Activated T-helper 17 cell treated with anti-CD3 and anti-CD28 coated beads, Interleukin-2, amount 50 U/mL, for 72 hours (primary cell): ENCODE measurements around the gene PLSCR1. TPM values are rescaled to one million over a fixed set of nuclear protein-coding genes. Genes with fewer than 3 reads are reported as not detected.
"Not testable (repeated sequence)": the region's sequence is repeated elsewhere in the genome, so short reads cannot be mapped to it uniquely, and the experiment has no call there.

Experiments used
- ATAC-seq: fragments of 150-1000 bp; cut with Tn5 transposase; replicated peaks from 2 replicates; pipeline ENCODE4 v1.10.0; 2021; ENCODE audit warnings: mild to moderate bottlenecking, moderate library complexity
- H3K27ac Mint-ChIP-seq: one replicate; pipeline ENCODE4 v1.8.0; 2022; ENCODE audit warnings: mixed read lengths
- H3K27me3 Mint-ChIP-seq: one replicate; pipeline ENCODE4 v1.8.0; 2022; ENCODE audit warnings: mixed read lengths
- H3K36me3 Mint-ChIP-seq: one replicate; pipeline ENCODE4 v1.8.0; 2022; ENCODE audit warnings: low read depth, mild to moderate bottlenecking, mixed read lengths
- H3K4me1 Mint-ChIP-seq: one replicate; pipeline ENCODE4 v1.8.0; 2022; ENCODE audit warnings: mixed read lengths
- H3K4me3 Mint-ChIP-seq: one replicate; pipeline ENCODE4 v1.8.0; 2022; ENCODE audit warnings: mild to moderate bottlenecking, mixed read lengths
- H3K9me3 Mint-ChIP-seq: one replicate; pipeline ENCODE4 v1.8.0; 2022; ENCODE audit warnings: mixed read lengths
- total RNA-seq, 2 donors: library from RNA; stranded (reverse); gene quantifications; one replicate each; pipeline ENCODE4 v1.2.3, GENCODE V29; 2022

The PLSCR1 gene
- total RNA-seq, 2 donors from 2014 or later: 22.6 to 48.0 TPM

- no peak overlapping the region for H3K27ac Mint-ChIP-seq
- H3K9me3 Mint-ChIP-seq: no peaks in the 10 kb centered on the region
- H3K4me1 Mint-ChIP-seq: peaks cover 32% of the 10 kb centered on the region
- H3K36me3 Mint-ChIP-seq: peaks cover 13% of the 10 kb centered on the region
- ATAC-seq: no peak
- H3K4me3 Mint-ChIP-seq: peak overlapping the region; percentile 96
- no peaks in the 10 kb centered on the region for H3K27me3 Mint-ChIP-seq
Measured at GRCh38 chr3:146540236-146540635, 4.2 kb downstream of the PLSCR1 start.

DNA sequence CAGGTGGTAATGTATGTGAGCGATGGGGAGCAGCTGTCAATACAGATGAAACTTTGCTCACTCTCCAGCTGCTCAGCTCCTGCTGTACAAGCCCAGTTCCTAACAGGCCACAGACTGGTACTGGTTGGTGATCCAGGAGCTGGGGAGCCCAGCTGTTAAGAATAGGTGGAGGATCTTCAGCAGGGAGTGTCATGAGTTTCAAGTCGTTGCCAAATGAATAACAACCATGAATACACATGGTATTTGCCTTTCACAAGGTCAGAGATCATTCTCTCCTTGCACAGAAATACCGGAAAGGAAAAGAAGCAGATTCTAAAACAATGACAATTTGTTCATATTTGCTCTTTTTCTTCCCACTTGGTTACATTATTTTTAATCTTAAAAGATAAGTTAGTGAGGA, 5.1 kb downstream of the PLSCR1 start:
- ATAC-seq: no peak
- no peak overlapping the region for H3K4me3 Mint-ChIP-seq
- no peak overlapping the region for H3K27ac Mint-ChIP-seq

GRCh38 chr3:146537603-146538002, 6.8 kb downstream of the PLSCR1 start:
- no peaks in the 10 kb centered on the region for H3K9me3 Mint-ChIP-seq
- H3K27ac Mint-ChIP-seq: no peak overlapping the region
- H3K4me3 Mint-ChIP-seq: no peak overlapping the region
- H3K27me3 Mint-ChIP-seq: no peaks in the 10 kb centered on the region
- no peak for ATAC-seq
- peaks cover 29% of the 10 kb centered on the region for H3K4me1 Mint-ChIP-seq
- H3K36me3 Mint-ChIP-seq: peaks cover 33% of the 10 kb centered on the region

More for the DNA sequence above, 5.1 kb downstream of the PLSCR1 start:
- Mint-ChIP-seq H3K36me3 (peaks cover 19% of the 10 kb centered on the region), H3K4me1 (peaks cover 36% of the 10 kb centered on the region), H3K27me3 (no peaks in the 10 kb centered on the region), H3K9me3 (no peaks in the 10 kb centered on the region)

GRCh38 chr3:146536681-146537080, 7.7 kb downstream of the PLSCR1 start:
- peaks cover 33% of the 10 kb centered on the region for H3K36me3 Mint-ChIP-seq

DNA sequence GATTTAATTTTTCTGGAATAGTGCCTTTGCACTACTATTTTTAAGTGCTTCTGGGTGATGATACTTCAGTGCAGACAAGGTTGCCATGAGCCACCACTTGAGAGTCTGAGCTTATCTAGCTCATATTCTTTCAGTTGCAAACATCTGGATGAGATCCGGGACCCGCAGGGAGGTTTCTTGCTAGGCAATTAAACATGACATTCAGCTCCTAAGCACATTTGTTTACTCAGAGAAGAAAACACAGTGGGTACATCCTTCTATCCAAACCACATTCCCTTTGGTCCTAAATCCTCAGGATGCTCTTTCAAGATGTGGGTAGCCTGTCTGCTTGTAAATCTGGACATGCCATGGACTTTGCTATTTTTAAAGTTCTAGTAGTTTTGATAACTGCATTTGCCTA, 12.0 kb downstream of the PLSCR1 start:
- Mint-ChIP-seq H3K27me3 (no peaks in the 10 kb centered on the region), H3K36me3 (peaks cover 56% of the 10 kb centered on the region), H3K27ac (no peak overlapping the region), H3K4me1 (peaks cover 8% of the 10 kb centered on the region), H3K4me3 (no peak overlapping the region), H3K9me3 (no peaks in the 10 kb centered on the region)
- no peak for ATAC-seq

More at GRCh38 chr3:146536681-146537080, 7.7 kb downstream of the PLSCR1 start:
- H3K4me3 Mint-ChIP-seq: no peak overlapping the region
- peaks cover 20% of the 10 kb centered on the region for H3K4me1 Mint-ChIP-seq
- H3K27ac Mint-ChIP-seq: no peak overlapping the region
- no peaks in the 10 kb centered on the region for H3K9me3 Mint-ChIP-seq
- no peak for ATAC-seq
- no peaks in the 10 kb centered on the region for H3K27me3 Mint-ChIP-seq

- ATAC-seq: no peak
- no peaks in the 10 kb centered on the region for H3K27me3 Mint-ChIP-seq
- H3K27ac Mint-ChIP-seq: no peak overlapping the region
- peaks cover 62% of the 10 kb centered on the region for H3K36me3 Mint-ChIP-seq
- H3K4me1 Mint-ChIP-seq: peaks cover 4% of the 10 kb centered on the region
- no peak overlapping the region for H3K4me3 Mint-ChIP-seq
- H3K9me3 Mint-ChIP-seq: no peaks in the 10 kb centered on the region
Measured at GRCh38 chr3:146530609-146531008, 13.8 kb downstream of the PLSCR1 start.

DNA sequence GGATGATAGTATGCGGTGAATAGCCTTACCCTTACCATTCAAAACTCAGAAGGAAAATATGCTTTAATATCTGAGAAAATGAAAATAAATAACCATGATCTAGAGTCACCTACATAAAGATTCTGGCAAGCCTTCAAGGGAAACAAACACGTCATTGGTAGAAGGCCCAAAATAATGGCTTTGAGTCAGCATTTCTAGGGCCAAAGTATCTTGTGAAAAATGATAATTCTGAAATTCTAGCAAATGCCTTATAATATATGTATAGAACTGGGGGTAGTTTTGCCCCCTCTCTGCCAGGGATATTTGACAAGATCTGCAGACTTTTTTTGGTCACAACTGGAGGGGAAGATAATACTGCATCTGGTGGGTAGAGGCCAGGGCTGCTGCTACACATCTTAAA, 15.4 kb downstream of the PLSCR1 start:
- Mint-ChIP-seq H3K9me3 (no peaks in the 10 kb centered on the region), H3K27me3 (no peaks in the 10 kb centered on the region), H3K36me3 (peaks cover 59% of the 10 kb centered on the region), H3K4me3 (no peak overlapping the region), H3K27ac (no peak overlapping the region), H3K4me1 (no peaks in the 10 kb centered on the region)
- ATAC-seq: no peak

DNA sequence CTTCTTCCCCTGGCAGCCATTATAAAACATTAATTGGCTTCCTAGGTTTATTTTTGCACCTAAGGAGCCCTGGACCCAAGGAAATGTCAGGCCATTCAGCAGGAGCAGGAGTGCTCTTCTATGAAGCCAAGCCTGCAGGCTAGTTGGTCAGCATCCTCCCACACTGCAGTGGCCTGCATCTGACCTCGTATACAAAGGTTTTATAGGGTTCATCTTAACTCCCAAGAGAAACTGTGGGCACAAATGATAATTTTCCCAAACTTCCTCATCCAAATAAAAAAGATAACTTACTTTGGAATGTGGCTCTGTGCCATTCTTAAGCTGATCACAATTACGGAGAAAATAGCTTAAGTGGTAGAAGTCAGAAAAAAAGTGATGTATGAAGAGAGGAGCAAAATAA, 19.4 kb downstream of the PLSCR1 start:
- Mint-ChIP-seq H3K9me3 (no peaks in the 10 kb centered on the region), H3K4me1 (no peaks in the 10 kb centered on the region), H3K4me3 (no peak overlapping the region), H3K36me3 (peaks cover 67% of the 10 kb centered on the region), H3K27me3 (no peaks in the 10 kb centered on the region), H3K27ac (no peak overlapping the region)
- no peak for ATAC-seq

DNA sequence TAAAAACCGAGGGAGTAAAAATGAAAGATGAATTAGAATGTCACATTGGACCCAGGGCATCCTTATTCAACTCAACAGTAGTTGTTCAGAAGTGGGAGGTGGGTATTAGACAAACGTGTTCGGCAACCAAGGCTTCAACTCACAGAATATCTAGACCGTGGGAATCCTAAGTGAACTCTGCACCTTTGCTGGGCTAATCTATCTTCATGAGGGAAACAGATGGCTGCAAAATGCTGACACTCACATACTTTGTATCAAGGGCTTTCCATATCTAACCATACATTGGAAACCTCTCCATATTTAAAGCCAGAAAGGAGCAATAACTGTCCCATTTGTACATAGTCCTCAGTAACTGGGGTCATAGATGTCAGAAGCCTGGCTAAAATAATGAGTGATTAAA, 20.9 kb downstream of the PLSCR1 start:
- Mint-ChIP-seq H3K27me3 (no peaks in the 10 kb centered on the region), H3K36me3 (peaks cover 68% of the 10 kb centered on the region), H3K9me3 (no peaks in the 10 kb centered on the region), H3K4me3 (no peak overlapping the region), H3K4me1 (no peaks in the 10 kb centered on the region), H3K27ac (no peak overlapping the region)
- no peak for ATAC-seq

DNA sequence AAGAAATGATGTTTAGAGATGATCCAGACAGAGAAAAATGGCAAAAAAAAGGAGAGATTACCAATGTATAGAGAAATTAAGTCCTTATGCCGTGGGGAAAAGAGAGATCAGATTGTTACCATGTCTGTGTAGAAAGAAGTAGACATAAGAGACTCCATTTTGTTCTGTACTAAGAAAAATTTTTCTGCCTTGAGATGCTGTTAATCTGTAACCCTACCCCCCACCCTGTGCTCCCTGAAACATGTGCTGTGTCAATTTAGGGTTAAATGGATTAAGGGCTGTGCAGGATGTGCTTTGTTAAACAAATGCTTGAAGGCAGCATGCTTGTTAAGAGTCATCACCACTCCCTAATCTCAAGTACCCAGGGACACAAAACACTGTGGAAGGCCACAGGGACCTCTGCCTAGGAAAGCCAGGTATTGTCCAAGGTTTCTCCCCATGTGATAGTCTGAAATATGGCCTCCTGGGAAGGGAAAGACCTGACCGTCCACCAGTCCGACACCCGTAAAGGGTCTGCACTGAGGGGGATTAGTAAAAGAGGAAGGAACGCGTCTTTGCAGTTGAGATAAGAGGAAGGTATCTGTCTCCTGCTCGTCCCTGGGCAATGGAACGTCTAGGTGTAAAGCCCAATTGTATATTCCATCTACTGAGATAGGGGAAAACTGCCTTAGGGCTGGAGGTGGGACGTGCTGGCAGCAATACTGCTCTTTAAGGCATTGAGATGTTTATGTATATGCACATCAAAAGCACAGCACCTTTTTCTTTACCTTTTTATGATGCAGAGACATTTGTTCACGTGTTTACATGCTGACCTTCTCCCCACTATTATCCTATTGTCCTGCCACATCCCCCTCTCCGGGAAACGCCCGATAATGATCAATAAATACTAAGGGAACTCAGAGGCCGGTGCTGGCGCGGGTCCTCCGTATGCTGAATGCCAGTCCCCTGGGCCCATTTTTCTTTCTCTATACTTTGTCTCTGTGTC, 21.9 kb downstream of the PLSCR1 start:
- not testable (repeated sequence) for H3K4me3 Mint-ChIP-seq, H3K4me1 Mint-ChIP-seq, H3K9me3 Mint-ChIP-seq, H3K27me3 Mint-ChIP-seq, ATAC-seq, H3K27ac Mint-ChIP-seq
- peaks cover 66% of the 10 kb centered on the region for H3K36me3 Mint-ChIP-seq

DNA sequence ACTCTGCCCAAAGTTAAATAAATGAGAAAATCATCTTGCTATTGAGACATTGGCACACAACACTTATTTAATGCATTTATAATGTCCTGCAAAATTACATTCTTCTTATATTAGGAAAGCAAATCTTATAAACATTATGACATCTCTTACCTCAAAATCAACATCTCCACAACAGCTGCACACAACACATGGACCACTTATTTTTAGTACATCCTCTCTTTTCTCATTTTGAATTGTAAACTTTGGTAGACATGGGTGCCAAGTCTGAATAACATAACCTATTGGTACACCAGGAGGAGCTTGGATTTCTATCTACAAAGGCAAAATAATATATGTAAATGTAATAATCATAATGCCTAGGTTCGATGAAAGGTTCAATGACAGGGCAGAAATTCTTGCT, 23.0 kb downstream of the PLSCR1 start:
- no peaks in the 10 kb centered on the region for H3K4me1 Mint-ChIP-seq
- H3K27ac Mint-ChIP-seq: no peak overlapping the region
- H3K36me3 Mint-ChIP-seq: peaks cover 62% of the 10 kb centered on the region
- no peak for ATAC-seq
- no peak overlapping the region for H3K4me3 Mint-ChIP-seq
- H3K27me3 Mint-ChIP-seq: no peaks in the 10 kb centered on the region
- no peaks in the 10 kb centered on the region for H3K9me3 Mint-ChIP-seq

- Mint-ChIP-seq H3K36me3 (peaks cover 60% of the 10 kb centered on the region), H3K9me3 (no peaks in the 10 kb centered on the region), H3K27ac (no peak overlapping the region), H3K27me3 (no peaks in the 10 kb centered on the region), H3K4me1 (no peaks in the 10 kb centered on the region), H3K4me3 (no peak overlapping the region)
- no peak for ATAC-seq
Measured at GRCh38 chr3:146519810-146520209, 24.6 kb downstream of the PLSCR1 start.

GRCh38 chr3:146517684-146518435, 26.5 kb downstream of the PLSCR1 start:
- peaks cover 66% of the 10 kb centered on the region for H3K36me3 Mint-ChIP-seq
- H3K9me3 Mint-ChIP-seq: no peaks in the 10 kb centered on the region
- no peaks in the 10 kb centered on the region for H3K4me1 Mint-ChIP-seq
- H3K27ac Mint-ChIP-seq: no peak overlapping the region
- H3K4me3 Mint-ChIP-seq: no peak overlapping the region
- H3K27me3 Mint-ChIP-seq: no peaks in the 10 kb centered on the region
- no peak for ATAC-seq

GRCh38 chr3:146513386-146514051, 30.9 kb downstream of the PLSCR1 start:
- Mint-ChIP-seq H3K27ac (no peak overlapping the region), H3K4me1 (no peaks in the 10 kb centered on the region), H3K36me3 (peaks cover 30% of the 10 kb centered on the region), H3K9me3 (no peaks in the 10 kb centered on the region), H3K4me3 (no peak overlapping the region), H3K27me3 (no peaks in the 10 kb centered on the region)
- no peak for ATAC-seq
